HG02981 (cell line): ENCODE measurements around the gene USP32.
A peak's percentile ranks its signal among the peaks of the same experiment; 100 is the strongest.

Source experiments
- ATAC-seq: cut with Tn5 transposase; IDR thresholded peaks from one replicate; pipeline ENCODE4 v1.9.1; 2021; ENCODE audit warnings: mild to moderate bottlenecking, moderate library complexity; ENCODE audit not compliant: unreplicated experiment

Gene USP32

DNA sequence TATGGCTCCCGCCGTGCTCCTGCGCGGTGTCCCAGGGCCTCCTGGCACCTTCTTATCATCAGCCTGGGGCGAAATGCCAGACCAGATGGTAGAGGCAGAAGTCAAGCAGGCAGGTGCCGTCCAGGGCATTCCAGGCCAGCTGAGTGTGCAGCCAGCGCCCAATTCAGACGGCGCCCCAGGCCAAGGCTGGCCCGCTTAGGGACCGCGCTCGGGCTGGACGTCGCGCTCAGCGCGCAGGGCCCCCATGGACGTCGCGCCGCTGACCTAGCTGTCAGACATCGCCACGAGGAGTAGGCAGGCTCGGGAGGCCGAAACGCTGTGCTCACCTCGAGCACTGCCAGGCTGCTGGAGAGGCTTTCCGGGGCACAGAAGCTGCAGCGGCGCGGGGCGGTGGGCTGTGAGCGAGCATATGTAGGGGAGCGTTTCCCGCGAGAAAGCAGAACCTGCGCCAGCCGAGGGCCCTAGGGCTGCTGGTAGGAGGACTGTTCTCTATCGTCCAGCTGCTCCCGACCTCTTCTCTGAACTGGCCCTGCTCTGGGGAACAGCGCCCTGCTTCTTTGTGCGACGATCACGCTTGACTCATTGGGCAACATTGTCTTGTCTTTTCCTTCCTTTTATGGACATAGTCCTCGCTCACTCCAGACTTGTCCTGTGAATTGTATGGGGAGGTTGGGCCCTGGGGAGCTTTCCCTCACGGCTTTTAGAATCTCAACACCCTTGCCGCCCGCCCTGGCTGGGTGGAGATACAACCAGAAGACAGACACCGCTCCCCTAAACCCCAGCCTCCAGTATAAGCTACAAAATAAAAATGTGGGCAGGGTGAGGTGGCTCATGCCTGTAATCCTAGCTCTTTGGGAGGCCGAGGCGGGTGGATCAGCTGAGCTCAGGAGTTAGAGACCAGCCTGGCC, 250.6 kb downstream of the USP32 start:
- ATAC-seq = no peak

DNA sequence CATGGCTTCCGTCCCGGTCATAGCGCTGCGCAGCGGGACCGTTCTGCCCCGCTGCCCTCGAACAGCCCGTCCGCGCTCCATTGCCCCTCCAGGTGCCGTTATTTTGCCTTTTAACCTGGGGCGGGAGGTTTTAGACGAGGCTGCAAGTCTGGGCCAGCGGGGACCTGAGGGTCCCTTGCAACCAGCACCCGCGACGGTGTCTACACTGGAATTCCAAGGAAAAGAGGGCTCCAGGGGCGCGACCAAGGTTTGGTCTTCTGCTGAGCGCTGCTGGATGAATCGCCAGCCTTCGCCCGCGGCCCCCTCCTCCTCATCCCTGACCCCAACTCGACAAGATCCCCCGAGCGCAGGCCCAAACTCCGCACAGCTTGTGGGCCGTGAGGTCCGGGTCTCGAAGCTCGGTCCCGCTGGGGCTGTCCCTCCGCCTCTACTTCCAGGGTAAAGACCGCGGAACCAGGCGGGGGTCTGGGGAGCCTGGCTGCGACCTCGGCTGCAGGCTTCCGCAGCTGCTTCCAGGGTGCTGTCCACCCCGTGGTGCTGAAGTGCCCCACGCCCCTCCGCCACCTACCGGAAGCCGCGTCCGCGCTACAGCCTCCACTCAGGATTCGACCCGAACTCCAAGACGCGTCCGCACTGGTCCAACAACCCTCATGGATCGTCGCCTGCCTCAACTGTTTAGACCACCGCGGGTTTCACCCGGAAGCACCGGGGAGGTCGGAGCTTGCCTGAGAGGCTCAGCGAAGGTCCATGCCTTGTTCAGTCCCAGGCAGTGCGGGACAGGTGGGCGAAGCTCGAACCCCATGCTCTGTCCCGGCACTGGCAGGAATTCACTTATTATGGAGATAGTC, 252.3 kb downstream of the USP32 start:
- ATAC-seq = no peak

DNA sequence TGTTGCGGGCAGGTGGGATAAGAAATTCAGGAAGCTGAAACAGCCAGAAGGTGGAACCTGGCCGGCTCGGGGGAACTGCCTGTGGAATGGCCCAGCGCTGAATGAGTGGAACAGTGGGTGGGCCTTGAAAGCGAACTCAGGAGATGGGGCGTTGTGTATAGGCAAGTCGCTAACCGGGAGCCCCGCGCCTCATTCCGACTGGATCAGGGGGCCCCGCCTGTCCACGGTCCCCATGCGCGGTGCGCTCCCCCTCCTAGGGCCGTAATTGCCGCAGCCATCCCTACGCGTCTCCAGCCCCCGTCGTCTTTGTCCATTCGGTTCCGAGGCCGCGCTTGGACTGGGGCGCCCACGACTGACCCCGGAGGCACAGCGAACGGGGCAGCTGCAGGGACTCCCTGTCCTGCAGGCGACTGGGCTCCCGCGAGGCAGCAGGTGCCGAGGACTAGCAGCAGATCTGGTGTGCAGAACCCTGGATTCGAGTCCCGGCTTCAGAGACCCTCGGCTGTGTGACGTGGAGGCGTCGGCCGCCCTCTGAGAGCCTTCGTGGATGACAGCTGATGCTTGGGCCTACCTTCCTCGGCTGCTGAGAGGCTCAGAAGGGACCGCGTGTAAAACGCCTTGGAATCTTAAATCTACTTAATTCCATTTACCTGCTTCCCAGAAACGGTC, 253.0 kb downstream of the USP32 start:
- no peak for ATAC-seq

DNA sequence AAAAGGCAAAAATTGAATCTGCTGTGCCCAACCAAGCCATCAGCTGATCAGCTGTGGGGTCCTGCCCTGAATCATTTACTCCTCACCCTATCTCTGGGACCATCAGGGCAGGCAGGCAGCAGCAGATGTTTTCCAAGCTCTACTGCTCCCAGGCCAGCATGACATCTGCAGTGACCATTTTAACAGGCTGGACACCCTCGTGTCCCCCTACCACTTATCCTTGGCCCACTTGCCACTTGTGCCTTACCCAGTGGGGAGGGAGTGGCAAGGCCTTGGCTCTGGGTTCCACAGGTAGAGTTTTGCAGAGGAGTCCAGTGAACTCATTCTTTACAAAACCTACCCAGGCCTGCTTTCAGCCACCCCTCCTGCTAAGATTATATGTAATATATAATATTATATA, 254.2 kb downstream of the USP32 start:
- ATAC-seq = no peak

DNA sequence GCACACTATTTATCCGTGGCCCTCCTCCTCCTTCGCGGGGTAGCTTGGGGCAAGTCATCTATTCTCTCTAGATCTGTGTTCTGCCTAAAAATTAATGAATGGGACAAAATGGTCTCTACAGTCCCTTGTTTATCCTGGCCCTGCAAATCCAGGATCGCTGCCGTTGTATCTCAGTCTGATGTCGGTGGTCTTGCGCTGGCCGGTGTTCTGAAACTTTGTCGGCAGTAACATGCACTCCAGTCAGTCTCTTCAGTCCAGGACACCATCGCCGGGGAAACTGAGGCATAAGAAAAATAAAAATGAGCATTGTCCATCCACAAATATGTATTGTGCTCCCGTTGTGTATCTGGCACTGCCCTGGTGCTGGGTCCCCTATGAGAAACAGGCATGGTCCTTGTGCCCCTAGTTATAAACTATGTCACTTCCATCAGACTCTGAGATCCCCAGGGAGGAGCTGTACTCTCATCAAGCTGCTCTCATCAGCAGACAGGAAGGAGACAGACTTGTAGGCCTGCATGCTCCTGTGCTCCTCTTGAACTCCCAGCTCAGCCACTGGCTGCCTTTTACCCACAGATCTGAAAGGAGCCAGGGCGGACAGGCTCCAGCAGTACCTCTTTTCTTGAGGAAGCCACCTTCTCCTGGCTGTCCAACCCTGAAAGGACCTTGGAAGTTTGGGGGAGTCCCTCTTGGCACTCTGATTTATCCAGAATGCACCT, 255.8 kb downstream of the USP32 start:
- ATAC-seq = no peak

DNA sequence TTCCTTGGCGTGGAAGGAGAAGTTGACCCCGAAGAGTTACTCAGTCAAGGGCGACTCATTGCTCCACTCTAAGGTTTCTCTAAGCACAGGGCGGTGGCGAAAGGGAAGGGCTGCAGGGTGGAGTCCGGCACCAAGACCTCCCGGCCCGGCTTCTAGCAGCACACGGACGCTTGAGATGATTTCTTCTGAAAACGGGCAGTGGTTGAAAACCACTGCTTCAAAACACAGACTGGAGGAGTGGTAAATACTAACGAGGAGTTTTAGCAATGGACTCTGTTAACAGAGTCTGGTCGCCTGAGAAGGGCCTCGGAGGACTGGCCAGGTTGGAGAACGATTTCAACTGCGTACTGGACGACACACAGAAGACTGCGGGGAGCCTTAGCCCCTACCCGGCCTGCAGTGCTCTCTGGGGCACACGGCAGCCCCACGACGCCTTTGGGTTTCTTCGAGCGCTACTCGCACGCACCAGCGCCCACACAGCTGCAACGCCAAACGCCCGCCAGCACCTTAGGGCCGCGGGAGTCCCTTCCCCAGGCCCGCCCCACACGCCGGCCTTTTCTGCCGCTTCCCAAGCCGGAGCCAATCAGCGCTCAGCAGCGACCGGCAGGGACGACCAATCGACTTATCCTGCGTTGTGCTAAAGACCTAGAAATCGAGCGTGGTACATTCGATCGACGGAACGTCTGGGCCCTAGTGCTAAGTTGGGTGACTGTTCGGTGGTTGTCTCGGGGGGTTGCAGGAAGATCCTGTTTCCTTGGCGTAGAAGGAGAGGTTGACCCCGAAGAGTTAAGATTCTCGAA, 256.6 kb downstream of the USP32 start:
- ATAC-seq = peak; percentile 94

DNA sequence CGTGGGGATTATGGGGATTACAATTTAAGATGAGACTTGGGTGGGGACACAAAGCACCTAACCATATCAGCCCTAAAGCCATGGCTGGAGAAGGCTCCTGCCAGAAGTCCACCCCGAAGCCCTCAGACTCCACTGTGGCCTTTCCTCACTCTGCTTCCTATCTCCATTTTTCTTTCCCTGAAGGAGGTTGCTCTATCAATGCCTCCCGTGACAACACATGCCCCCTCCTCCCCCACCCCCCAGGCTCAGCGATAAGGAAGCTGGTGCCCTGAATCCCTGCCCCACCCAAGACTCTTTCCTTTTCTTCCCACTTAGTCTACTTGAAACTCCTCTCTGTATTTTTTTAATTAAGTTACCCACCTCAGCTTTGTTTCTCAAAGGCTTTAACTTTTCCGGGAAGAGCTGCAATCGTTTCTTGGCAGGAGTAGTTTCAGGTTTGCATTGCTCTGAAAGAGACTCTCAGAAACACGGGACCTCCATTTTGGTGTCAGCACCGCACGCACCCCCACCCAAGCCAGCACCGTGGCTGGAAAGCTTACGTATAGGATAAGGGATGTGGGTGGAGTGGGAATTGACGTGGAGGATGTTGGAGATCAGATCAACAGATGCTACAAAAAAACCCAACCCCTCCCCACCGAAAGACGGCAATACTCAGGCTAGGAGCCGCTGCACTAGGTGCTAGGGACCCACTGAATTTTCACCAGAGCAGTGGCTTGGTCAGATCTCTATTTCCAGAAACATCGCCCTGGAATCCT, 257.4 kb downstream of the USP32 start:
- no peak for ATAC-seq

DNA sequence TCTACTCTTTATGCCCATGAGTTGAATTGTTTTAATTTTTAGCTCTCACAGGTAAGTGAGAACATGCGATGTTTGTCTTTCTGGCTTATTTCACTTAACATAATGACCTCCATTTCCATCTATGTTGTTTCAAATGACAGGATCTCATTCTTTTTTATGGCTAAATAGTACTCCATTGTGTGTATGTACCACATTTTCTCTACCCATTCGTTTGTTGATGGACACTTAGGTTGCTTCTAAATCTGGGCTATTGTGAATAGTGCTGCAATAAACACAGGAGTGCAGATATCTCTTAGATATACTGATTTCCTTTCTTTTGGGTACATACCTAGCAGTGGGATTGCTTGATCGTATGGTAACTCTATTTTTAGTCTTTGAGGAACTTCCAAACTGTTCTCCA, 261.5 kb downstream of the USP32 start:
- ATAC-seq = no peak

DNA sequence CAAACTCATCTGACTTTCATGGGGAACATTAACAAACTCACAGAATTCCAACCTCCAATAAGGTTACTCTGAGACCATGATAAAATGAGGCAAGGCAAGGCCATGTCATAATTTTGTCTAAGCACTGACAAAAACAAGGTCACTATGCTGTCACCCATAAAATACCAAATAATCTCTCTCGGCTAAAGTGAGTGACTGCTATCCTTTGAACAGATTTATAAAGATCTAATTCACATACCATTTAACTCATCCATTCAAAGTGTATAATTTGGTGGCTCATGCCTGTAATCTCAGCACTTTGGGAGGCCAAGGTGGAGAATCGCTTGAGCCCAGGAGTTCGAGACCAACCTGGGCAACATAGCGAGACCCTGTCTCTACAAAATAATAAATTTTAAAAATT, 262.8 kb downstream of the USP32 start:
- no peak for ATAC-seq
